Mesendoderm (in vitro differentiated cells): ENCODE measurements around the gene ABTB2.

Experiments used
- DNase-seq: peaks from one replicate; pipeline ENCODE4 v3.0.0; 2013
- H2AK5ac ChIP-seq: 2 replicates; pipeline ENCODE4 v1.6.1; 2013; ENCODE audit warnings: low read length, inconsistent platforms
- H2BK120ac ChIP-seq: 2 replicates; pipeline ENCODE4 v1.6.1; 2013; ENCODE audit warnings: low read depth, mild to moderate bottlenecking, low read length, moderate library complexity, mixed read lengths
- H2BK15ac ChIP-seq: replicated peaks from 2 replicates; pipeline ENCODE4 v1.6.1; 2013; ENCODE audit warnings: low read depth, mild to moderate bottlenecking, moderate library complexity
- H2BK5ac ChIP-seq: 2 replicates; pipeline ENCODE4 v1.6.1; 2013; ENCODE audit warnings: low read length, inconsistent platforms
- H3K18ac ChIP-seq: 2 replicates; pipeline ENCODE4 v1.6.1; 2013; ENCODE audit warnings: mild to moderate bottlenecking, low read length, mixed read lengths
- H3K23ac ChIP-seq: one replicate; pipeline ENCODE4 v1.6.1; 2013; ENCODE audit warnings: low read length
- H3K27ac ChIP-seq: 2 replicates; pipeline ENCODE4 v1.5.1; 2013; ENCODE audit warnings: low read depth, mild to moderate bottlenecking, inconsistent platforms, low read length, moderate library complexity
- H3K27me3 ChIP-seq: 2 replicates; pipeline ENCODE4 v1.6.1; 2013; ENCODE audit warnings: low read length, control low read depth, mild to moderate bottlenecking, inconsistent platforms; ENCODE audit not compliant: insufficient read depth, poor library complexity
- H3K36me3 ChIP-seq: 2 replicates; pipeline ENCODE4 v1.6.1; 2013; ENCODE audit warnings: low read length, inconsistent platforms; ENCODE audit not compliant: control insufficient read depth, insufficient read depth
- H3K4ac ChIP-seq: one replicate; pipeline ENCODE4 v1.6.1; 2013; ENCODE audit warnings: low read depth, mild to moderate bottlenecking, low read length, moderate library complexity
- H3K4me1 ChIP-seq: 2 replicates; pipeline ENCODE4 v1.6.1; 2013; ENCODE audit warnings: low read depth, low read length, inconsistent platforms; ENCODE audit not compliant: control insufficient read depth
- H3K4me2 ChIP-seq: 2 replicates; pipeline ENCODE4 v1.6.1; 2013; ENCODE audit warnings: low read length
- H3K4me3 ChIP-seq: 2 replicates; pipeline ENCODE4 v1.5.1; 2013; ENCODE audit warnings: mild to moderate bottlenecking, low read length
- H3K56ac ChIP-seq: one replicate; pipeline ENCODE4 v1.6.1; 2013; ENCODE audit warnings: low read length
- H3K79me1 ChIP-seq: 2 replicates; pipeline ENCODE4 v1.6.1; 2013; ENCODE audit warnings: low read length, inconsistent platforms
- H3K79me2 ChIP-seq: 2 replicates; pipeline ENCODE4 v1.6.1; 2013; ENCODE audit warnings: mild to moderate bottlenecking, low read length; ENCODE audit not compliant: control insufficient read depth, insufficient read depth
- H3K9ac ChIP-seq: 2 replicates; pipeline ENCODE4 v1.6.1; 2013; ENCODE audit warnings: low read length, inconsistent platforms
- H4K5ac ChIP-seq: one replicate; pipeline ENCODE4 v1.6.1; 2013; ENCODE audit warnings: low read length
- H4K8ac ChIP-seq: one replicate; pipeline ENCODE4 v1.6.1; 2013; ENCODE audit warnings: low read depth, mild to moderate bottlenecking, control low read depth, low read length, moderate library complexity
- WGBS: extraction: QIAGEN DNeasy Blood & Tissue Kit; methylation state at CpG from one replicate; pipeline ENCODE4 v1.1.7; 2013; ENCODE audit warnings: low lambda C conversion rate, missing lambda C conversion rate; ENCODE audit not compliant: insufficient coverage; ENCODE audit errors: extremely low coverage; 5-methylcytosine and 5-hydroxymethylcytosine counted together

Gene ABTB2

DNA sequence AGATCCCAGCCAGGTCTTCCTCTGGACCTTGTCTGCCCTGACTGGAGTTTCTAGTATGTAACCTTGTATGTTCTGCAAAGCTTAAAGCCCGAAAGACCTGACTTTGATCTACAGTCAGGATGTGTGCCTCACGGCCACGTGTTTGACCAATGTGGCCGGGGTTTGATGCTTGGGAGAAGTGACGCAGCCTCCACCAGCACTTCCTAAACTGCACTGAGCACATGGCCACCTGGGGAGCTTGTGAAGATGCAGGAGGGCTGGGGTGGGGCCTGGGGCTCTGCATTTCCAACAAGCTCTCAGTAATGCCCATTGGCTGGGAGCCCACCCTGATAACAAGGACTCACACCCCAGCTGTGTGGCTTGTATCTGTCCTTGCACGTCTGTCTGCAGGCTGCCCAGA, 199.1 kb downstream of the ABTB2 start:
- Histone ChIP-seq H3K4me3 (no peak overlapping the region), H2BK15ac (no peak overlapping the region), H2BK5ac (no peak overlapping the region), H3K23ac (no peak overlapping the region), H3K79me2 (no peaks in the 10 kb centered on the region), H2AK5ac (no peak overlapping the region), H3K56ac (no peak overlapping the region), H3K18ac (no peak overlapping the region), H4K8ac (no peak overlapping the region), H3K27ac (no peak overlapping the region), H3K4ac (no peak overlapping the region), H3K9ac (no peak overlapping the region), H3K4me1 (no peaks in the 10 kb centered on the region), H2BK120ac (no peak overlapping the region), H4K5ac (no peak overlapping the region), H3K79me1 (no peaks in the 10 kb centered on the region), H3K4me2 (no peak overlapping the region), H3K27me3 (no peaks in the 10 kb centered on the region), H3K36me3 (no peaks in the 10 kb centered on the region)
- no CpG with 5 or more reads among the region's 6 CpGs for WGBS
- no peak for DNase-seq

DNA sequence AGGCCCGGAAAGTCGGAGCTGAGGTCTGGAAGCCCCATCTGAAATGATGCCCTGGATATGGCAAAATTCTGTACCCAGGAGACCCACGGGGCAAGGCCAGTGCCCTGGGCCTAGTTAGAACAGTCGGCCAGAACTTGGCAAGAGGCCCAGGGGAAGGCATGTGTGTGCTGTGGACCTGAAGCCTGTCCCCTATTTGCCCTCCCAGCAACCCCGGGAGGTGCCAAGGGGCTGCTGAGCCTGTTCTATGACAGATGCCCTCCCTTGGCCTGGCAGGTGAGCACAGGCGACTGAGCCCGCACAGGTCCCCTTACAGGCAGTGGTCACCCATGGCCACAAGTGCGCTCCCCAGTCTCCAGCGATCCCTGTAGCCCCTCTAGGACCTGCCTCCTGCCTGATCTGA, 200.6 kb downstream of the ABTB2 start:
- H3K4ac ChIP-seq, result no peak overlapping the region
- H3K9ac ChIP-seq, result no peak overlapping the region
- no peak overlapping the region for H3K18ac ChIP-seq
- no peak overlapping the region for H2BK15ac ChIP-seq
- no peak overlapping the region for H3K23ac ChIP-seq
- no peak overlapping the region for H4K5ac ChIP-seq
- H3K27me3 ChIP-seq, result no peaks in the 10 kb centered on the region
- H3K27ac ChIP-seq, result no peak overlapping the region
- no peak overlapping the region for H3K4me2 ChIP-seq
- no peaks in the 10 kb centered on the region for H3K4me1 ChIP-seq
- no peak overlapping the region for H2AK5ac ChIP-seq
- DNase-seq, result no peak
- no peak overlapping the region for H3K4me3 ChIP-seq
- no peaks in the 10 kb centered on the region for H3K79me1 ChIP-seq
- no peak overlapping the region for H4K8ac ChIP-seq
- H3K36me3 ChIP-seq, result no peaks in the 10 kb centered on the region
- H3K79me2 ChIP-seq, result no peaks in the 10 kb centered on the region
- WGBS, result no CpG with 5 or more reads among the region's 9 CpGs
- H2BK120ac ChIP-seq, result no peak overlapping the region
- H3K56ac ChIP-seq, result no peak overlapping the region
- no peak overlapping the region for H2BK5ac ChIP-seq

- no peak overlapping the region for H4K5ac ChIP-seq
- H3K56ac ChIP-seq, result no peak overlapping the region
- no peaks in the 10 kb centered on the region for H3K79me2 ChIP-seq
- no peak overlapping the region for H2AK5ac ChIP-seq
- no peak overlapping the region for H3K4me2 ChIP-seq
- H3K9ac ChIP-seq, result no peak overlapping the region
- no peak overlapping the region for H2BK5ac ChIP-seq
- H3K36me3 ChIP-seq, result no peaks in the 10 kb centered on the region
- no CpG with 5 or more reads among the region's 2 CpGs for WGBS
- no peaks in the 10 kb centered on the region for H3K79me1 ChIP-seq
- H3K18ac ChIP-seq, result no peak overlapping the region
- H2BK120ac ChIP-seq, result no peak overlapping the region
- no peak overlapping the region for H3K4ac ChIP-seq
- no peak overlapping the region for H3K4me3 ChIP-seq
- no peak overlapping the region for H3K27ac ChIP-seq
- H3K27me3 ChIP-seq, result no peaks in the 10 kb centered on the region
- H3K4me1 ChIP-seq, result no peaks in the 10 kb centered on the region
- H2BK15ac ChIP-seq, result no peak overlapping the region
- no peak for DNase-seq
- no peak overlapping the region for H3K23ac ChIP-seq
- no peak overlapping the region for H4K8ac ChIP-seq
Observed at GRCh38 chr11:34155757-34156062, 202.1 kb downstream of the ABTB2 start.

DNA sequence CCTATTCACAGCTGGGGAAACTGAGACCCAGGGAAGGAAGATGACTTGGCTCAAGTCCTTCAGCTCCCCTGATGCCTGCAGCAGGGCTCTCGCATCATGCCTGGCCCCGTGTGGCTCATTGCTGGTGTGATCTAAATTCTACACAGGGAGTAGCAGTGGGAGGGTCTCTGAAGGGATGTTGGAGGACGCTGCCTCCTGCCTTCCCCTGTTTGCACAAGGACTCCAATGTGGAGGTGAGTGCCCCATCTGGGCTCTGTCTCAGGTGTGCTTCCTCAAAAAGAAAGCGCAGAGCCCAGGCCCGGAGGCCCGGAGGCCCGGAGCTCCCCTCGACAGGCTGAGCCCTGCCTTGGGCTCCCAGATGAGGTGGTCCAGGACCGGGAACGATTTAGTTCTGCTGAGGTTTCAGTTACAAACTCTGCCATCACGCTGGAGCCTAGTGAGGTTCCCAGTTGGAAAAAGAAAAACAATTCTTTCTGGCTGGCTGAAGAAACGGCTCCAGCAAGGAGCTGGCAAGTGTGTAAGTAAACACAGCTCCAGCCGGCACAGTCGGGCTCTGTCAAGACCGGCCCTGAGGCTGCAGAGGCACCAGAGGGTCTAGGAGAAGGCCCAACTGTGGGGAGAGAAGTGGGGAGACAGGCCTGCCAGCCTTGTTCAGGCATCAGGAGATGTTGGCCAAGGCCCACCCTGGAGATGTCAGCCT, 202.6 kb downstream of the ABTB2 start:
- H4K8ac ChIP-seq, result no peak overlapping the region
- no peaks in the 10 kb centered on the region for H3K79me1 ChIP-seq
- no peak overlapping the region for H3K56ac ChIP-seq
- no peak overlapping the region for H3K23ac ChIP-seq
- no peak overlapping the region for H3K4me3 ChIP-seq
- WGBS, result no CpG with 5 or more reads among the region's 15 CpGs
- H3K27ac ChIP-seq, result no peak overlapping the region
- H3K79me2 ChIP-seq, result no peaks in the 10 kb centered on the region
- no peak overlapping the region for H2BK15ac ChIP-seq
- no peaks in the 10 kb centered on the region for H3K4me1 ChIP-seq
- no peak overlapping the region for H3K9ac ChIP-seq
- no peaks in the 10 kb centered on the region for H3K27me3 ChIP-seq
- H3K4me2 ChIP-seq, result no peak overlapping the region
- H3K18ac ChIP-seq, result no peak overlapping the region
- no peak overlapping the region for H2AK5ac ChIP-seq
- H3K36me3 ChIP-seq, result no peaks in the 10 kb centered on the region
- no peak overlapping the region for H3K4ac ChIP-seq
- H2BK120ac ChIP-seq, result no peak overlapping the region
- no peak overlapping the region for H2BK5ac ChIP-seq
- DNase-seq, result no peak
- no peak overlapping the region for H4K5ac ChIP-seq

GRCh38 chr11:34154059-34154875, 203.5 kb downstream of the ABTB2 start:
- Histone ChIP-seq H3K4ac (no peak overlapping the region), H3K4me3 (no peak overlapping the region), H3K27ac (no peak overlapping the region), H3K9ac (no peak overlapping the region), H3K79me2 (no peaks in the 10 kb centered on the region), H3K27me3 (no peaks in the 10 kb centered on the region), H3K36me3 (peaks cover 1% of the 10 kb centered on the region), H3K4me1 (no peaks in the 10 kb centered on the region), H3K23ac (no peak overlapping the region), H3K56ac (no peak overlapping the region), H2BK120ac (no peak overlapping the region), H3K79me1 (no peaks in the 10 kb centered on the region), H4K5ac (no peak overlapping the region), H3K4me2 (no peak overlapping the region), H2BK15ac (no peak overlapping the region), H4K8ac (no peak overlapping the region), H3K18ac (no peak overlapping the region), H2AK5ac (no peak overlapping the region), H2BK5ac (no peak overlapping the region)
- no peak for DNase-seq
- no CpG with 5 or more reads among the region's 16 CpGs for WGBS
